Mucosa of rectum (tissue), 2 donors: ENCODE results near the gene STOM.
A peak's percentile ranks its signal among the peaks of the same experiment; 100 is the strongest.

Source experiments
- H3K27ac ChIP-seq, 2 donors: one replicate each; pipeline ENCODE4 v1.7.0; 2013; ENCODE audit warnings: inconsistent platforms in 2 of 2, low read depth in 2 of 2, low read length in 2 of 2
- H3K27me3 ChIP-seq, 2 donors: one replicate each; pipeline ENCODE4 v1.7.0; 2013; ENCODE audit warnings: low read length in 2 of 2; ENCODE audit not compliant: control insufficient read depth in 2 of 2, insufficient read depth in 2 of 2
- H3K36me3 ChIP-seq, 2 donors: one replicate each; pipeline ENCODE4 v1.7.0; 2013; ENCODE audit warnings: low read length in 2 of 2; ENCODE audit not compliant: control insufficient read depth in 2 of 2, insufficient read depth in 2 of 2
- H3K4me1 ChIP-seq, 2 donors: one replicate each; pipeline ENCODE4 v1.7.0; 2013; ENCODE audit warnings: low read length in 2 of 2, mild to moderate bottlenecking in 1 of 2; ENCODE audit not compliant: control insufficient read depth in 2 of 2, insufficient read depth in 2 of 2
- H3K4me3 ChIP-seq, 2 donors: one replicate each; pipeline ENCODE4 v1.7.0; 2013; ENCODE audit warnings: low read length in 2 of 2
- H3K9ac ChIP-seq, 2 donors: one replicate each; pipeline ENCODE4 v1.7.0; 2013; ENCODE audit warnings: low read length in 2 of 2, low read depth in 1 of 2, mild to moderate bottlenecking in 1 of 2
- H3K9me3 ChIP-seq, 2 donors: one replicate each; pipeline ENCODE4 v1.7.0; 2013; ENCODE audit warnings: low read length in 2 of 2; ENCODE audit not compliant: control insufficient read depth in 2 of 2
- donor health status: healthy.
- donor health status: Normal muscosa, but diverticular disease.

Gene STOM

DNA sequence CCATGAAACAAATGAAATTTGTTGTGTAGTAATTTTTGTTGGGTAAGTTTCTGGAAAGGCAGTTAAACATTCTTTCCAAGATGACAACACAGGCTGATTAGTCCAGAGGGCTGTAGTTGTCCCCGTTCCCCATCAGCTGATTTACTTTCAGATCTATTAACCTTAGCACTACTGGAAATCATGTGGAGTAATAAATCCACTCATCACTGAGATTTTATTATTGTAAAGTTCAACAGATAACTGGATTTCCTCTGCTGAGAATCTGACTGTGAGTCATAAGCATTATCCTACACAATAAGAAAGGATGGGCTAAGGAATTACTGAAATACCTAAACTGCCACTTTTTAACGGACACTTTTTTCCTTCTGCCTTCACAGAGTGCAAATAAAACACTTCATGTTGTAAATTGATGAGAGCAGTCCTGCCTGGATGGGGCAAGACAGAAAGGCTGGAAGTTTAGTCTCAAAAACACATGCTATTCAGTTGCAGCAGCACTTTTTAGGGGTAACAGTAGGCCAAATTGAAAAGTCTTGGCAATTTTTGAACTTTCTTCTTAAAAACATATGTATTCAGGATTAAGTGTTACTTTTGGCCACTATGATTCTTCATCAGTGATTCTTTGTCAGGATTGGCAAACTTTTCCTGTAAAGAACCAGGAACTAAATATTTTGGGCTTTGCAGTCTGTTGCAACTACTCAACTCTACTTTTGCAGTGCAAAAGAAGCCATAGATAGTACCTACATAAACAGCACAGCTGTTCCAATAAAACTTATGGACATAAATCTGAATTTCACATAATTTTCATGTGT is 7.0 kb downstream of the STOM start:
- no peaks in the 10 kb centered on the region for H3K27me3 ChIP-seq
- H3K4me1 ChIP-seq = peaks cover 20% of the 10 kb centered on the region in 2 donors
- H3K4me3 ChIP-seq = no peak overlapping the region
- no peak overlapping the region for H3K9ac ChIP-seq
- no peaks in the 10 kb centered on the region for H3K36me3 ChIP-seq
- no peaks in the 10 kb centered on the region for H3K9me3 ChIP-seq
- peak overlapping the region; percentile 70 to 71 for H3K27ac ChIP-seq

DNA sequence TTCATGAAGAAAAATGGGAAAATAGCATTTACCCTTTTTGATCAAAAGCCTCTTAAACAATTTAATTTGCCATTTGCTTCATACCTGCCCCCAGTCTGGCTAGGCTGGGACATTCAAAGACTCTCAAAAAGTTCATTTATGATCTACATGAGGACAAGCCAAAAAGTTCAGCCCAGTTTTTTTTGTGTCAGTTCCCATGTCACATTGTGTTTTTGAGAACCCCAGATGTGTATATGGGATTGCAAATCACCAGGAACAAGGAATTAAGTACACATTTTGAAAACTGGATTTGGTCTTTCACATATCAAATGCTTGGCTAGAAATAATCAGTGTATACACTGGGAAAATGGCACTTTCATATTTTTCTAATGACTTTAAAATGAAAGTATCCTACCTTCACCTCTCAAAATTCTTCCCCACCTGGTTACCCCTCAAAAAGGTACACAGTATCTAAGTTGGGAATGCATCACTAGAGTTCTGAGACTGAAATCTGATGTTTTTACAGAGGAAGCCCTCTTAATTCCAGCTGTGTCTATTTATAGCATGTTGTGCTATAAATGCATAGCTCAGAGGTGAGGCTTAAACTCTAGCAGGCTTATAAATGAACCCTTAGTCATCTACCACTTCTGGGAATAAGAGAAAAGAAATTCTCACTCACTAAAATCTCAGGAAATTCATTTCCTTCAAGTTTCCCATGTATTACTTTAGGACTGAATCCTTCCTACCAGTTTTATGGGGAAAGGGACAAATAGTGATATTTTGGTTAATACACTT is 9.3 kb downstream of the STOM start:
- H3K27me3 ChIP-seq = no peaks in the 10 kb centered on the region
- no peak overlapping the region for H3K9ac ChIP-seq
- H3K36me3 ChIP-seq = no peaks in the 10 kb centered on the region
- H3K4me1 ChIP-seq = peaks cover 13 to 24% of the 10 kb centered on the region in 2 donors
- H3K27ac ChIP-seq = peak overlapping the region; percentile 19 to 53
- H3K9me3 ChIP-seq = no peaks in the 10 kb centered on the region
- no peak overlapping the region for H3K4me3 ChIP-seq

DNA sequence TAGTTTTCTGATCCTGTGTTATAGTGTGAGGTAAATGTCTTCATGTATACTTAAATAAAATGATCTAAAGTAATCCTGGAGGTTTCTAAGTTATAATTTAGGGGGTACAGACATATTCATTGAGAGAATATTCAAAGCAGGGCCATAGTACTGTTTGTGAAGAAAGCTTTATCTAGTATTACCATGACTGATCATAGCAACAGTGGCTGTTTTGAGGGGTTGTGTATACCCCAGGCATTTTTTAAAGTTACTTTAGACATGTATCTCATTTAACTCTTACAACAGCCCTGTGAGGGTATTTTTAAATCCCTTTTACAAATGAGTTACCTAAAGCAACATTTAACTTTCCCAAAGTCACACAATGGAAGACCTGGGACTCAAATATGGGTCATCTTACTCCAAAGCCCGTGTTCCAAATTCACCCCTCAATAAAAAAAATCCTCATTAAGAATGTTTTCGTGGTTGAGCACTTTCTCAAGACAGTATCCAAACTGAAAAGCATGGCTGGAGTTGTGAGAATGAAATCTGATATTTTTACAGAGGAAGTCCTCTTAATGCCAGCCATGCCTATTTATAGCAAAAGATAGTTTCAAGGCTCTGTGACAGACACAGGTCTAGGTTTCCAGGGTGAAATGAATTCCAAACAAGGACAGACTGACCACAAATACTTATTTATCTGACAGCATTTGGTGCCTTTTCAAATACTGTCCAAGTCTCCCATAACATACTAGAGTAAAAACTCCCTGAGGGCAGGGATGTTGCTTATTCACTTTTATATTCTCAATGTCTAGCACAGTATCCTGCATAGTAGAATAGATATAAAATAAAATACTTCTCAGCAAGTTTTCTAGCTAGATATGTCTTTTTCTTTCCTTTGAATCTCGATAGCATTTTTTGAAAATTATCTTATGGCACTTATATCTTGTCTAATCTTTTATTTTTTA is 10.4 kb downstream of the STOM start:
- Histone ChIP-seq H3K9me3 (no peaks in the 10 kb centered on the region), H3K27ac (peak overlapping the region; percentile 10 to 50), H3K4me3 (no peak overlapping the region), H3K9ac (no peak overlapping the region), H3K36me3 (no peaks in the 10 kb centered on the region), H3K27me3 (no peaks in the 10 kb centered on the region), H3K4me1 (peaks cover 16 to 24% of the 10 kb centered on the region in 2 donors)

DNA sequence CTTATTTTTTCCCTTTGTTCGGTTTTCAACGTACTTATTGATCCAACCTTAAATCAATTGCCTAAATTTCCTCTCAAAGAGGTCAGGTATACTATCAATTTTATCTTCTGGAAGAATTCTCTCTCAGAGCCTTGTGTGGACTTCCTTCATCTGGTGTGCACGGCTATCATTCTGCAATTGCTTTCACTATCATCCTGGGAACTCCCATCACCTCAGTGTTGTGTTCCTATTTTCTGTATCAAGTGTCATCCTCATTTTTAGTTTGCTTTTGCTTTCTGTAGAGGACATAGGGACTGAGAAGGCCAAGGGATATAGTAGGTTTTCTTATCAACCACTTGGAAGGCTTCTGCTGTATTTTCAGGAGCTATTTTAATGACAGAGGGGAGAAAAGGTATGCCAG is 11.3 kb downstream of the STOM start:
- no peaks in the 10 kb centered on the region for H3K27me3 ChIP-seq
- H3K9me3 ChIP-seq = no peaks in the 10 kb centered on the region
- H3K4me1 ChIP-seq = peaks cover 16 to 23% of the 10 kb centered on the region in 2 donors
- H3K4me3 ChIP-seq = no peak overlapping the region
- peak overlapping the region; percentile 10 to 50 for H3K27ac ChIP-seq
- H3K36me3 ChIP-seq = peaks cover 0 to 2% of the 10 kb centered on the region in 2 donors
- H3K9ac ChIP-seq = no peak overlapping the region

DNA sequence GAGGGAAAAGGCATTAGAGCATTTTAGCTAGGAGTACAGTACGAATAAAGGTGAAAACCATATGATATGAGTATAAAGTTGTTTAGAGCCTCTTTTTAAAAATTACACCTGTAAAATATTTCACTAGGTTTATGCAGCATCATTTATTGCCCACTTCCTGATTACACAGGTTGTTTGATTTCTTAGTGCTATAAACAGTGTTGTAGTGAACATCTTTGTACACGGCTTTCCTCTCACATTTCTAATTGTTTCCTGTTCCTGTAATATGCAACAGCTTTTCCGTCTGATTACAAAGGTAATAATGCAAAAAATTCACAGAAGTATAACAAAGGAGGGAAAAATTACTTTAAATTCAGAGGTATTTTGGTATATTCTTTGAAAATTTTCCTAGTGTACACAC is 13.0 kb downstream of the STOM start:
- Histone ChIP-seq H3K9me3 (no peaks in the 10 kb centered on the region), H3K9ac (no peak overlapping the region), H3K27ac (peak overlapping the region in 1 of 2 donors; percentile 60), H3K4me3 (peak overlapping the region in 1 of 2 donors; percentile 23), H3K27me3 (no peaks in the 10 kb centered on the region), H3K36me3 (peaks cover 0 to 3% of the 10 kb centered on the region in 2 donors), H3K4me1 (peaks cover 5 to 18% of the 10 kb centered on the region in 2 donors)

DNA sequence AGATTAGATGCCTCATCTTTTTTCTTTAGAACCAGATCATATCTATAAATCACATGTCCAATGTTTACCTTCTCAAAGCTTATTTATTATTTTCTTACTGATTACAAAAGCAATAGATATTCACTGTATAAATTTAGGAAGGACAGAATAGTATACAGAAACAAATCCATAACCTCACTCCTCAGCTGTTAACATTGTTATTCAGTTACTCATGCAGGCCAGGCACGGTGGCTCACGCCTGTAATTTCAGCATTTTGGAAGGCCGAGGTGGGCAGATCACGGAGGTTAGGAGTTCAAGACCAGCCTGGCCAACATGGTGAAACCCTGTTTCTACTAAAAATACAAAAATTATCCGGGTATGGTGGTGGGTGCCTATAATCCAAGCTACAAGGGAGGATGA is 15.3 kb downstream of the STOM start:
- Histone ChIP-seq H3K27ac (peak overlapping the region in 1 of 2 donors; percentile 20), H3K36me3 (peaks cover 0 to 3% of the 10 kb centered on the region in 2 donors), H3K9me3 (no peaks in the 10 kb centered on the region), H3K4me1 (peaks cover 8 to 24% of the 10 kb centered on the region in 2 donors), H3K27me3 (no peaks in the 10 kb centered on the region), H3K9ac (no peak overlapping the region), H3K4me3 (no peak overlapping the region)

DNA sequence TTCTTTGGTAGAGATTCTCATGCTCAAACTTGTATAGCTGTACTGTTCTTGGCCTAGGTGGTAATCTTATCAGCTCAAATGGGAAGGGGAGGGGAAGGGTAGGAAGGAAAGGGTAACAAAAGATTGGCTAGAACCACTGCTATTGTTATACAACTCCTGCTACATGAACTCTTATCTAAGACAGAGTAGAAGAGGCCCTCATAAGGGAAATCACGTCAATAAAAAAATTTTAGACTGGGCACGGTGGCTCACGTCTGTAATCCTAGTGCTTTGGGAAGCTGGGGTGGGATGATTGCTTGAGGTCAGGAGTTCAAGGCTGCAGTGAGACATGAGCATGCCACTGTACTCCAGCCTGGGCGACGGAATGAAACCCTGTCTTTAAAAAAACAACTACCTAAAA is 15.9 kb downstream of the STOM start:
- Histone ChIP-seq H3K4me1 (peaks cover 8 to 24% of the 10 kb centered on the region in 2 donors), H3K27ac (peak overlapping the region; percentile 11 to 54), H3K36me3 (peaks cover 0 to 3% of the 10 kb centered on the region in 2 donors), H3K9ac (no peak overlapping the region), H3K27me3 (no peaks in the 10 kb centered on the region), H3K9me3 (no peaks in the 10 kb centered on the region), H3K4me3 (no peak overlapping the region)

DNA sequence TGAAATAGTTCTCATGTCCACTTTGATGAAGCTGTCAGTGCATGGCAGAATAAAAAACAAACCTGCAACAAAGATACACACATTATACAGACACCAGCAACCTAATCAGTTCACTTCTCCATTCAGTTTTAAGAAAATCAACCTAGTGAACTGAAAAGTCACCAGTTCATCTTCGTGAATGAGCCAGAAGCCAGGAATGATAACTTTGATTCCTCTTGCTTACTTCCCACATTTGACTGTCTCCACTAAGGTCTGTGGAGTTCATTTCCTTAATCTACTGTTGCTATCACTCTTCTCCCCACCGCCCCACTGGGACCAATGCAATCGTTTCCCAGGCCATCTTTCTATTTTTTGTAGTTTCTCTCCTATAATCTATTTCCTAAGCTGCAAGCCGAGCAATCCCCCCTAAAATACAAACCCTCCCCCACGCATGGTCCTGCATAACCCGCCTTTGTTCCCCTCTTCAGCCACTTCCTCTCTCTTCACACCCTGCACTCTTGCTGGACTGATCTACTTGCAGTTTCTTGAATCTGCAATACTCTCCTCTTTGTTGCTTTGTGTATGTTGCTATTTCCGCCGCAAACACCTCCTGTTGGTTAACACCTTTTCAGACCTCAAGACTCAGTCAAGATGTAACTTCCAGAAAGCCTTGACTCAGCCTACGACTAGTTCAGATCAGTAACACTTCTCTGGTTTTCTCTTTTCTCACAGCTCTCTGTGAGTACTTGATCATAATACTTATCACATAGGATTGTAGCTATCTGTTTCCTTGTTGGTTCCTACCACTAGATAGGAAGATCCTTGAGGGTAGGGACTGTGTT is 16.6 kb downstream of the STOM start:
- Histone ChIP-seq H3K9me3 (no peaks in the 10 kb centered on the region), H3K27ac (peak overlapping the region; percentile 11 to 54), H3K4me1 (peaks cover 8 to 24% of the 10 kb centered on the region in 2 donors), H3K27me3 (no peaks in the 10 kb centered on the region), H3K36me3 (peaks cover 0 to 6% of the 10 kb centered on the region in 2 donors), H3K9ac (no peak overlapping the region), H3K4me3 (no peak overlapping the region)

DNA sequence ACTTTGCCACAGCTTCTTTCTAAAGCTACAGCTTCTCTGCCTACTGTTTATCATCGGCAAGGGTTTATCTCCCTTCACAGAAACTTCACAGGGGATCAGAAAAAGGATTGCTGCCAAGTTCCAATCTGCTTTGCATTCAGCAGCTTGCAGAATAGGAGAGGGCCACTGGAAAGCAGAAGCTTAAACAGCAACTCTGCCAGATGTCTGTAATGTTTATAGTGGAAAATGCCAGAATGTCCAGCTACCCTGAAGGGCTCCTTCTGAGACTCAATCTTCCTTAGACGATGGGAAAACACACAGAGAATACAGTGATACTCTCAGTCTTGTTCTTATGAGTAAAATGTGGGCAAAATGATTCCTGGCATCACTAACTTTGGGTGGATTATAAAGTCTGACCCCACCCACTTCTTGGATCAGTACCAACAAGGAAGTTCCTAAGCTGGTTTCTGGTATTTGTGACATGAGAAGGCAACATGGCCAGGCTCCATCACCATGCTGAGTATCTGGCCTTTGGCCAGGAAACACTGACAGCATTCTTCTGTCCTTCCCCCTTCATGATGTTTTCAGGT is 19.0 kb downstream of the STOM start:
- H3K9ac ChIP-seq = no peak overlapping the region
- no peaks in the 10 kb centered on the region for H3K9me3 ChIP-seq
- H3K27ac ChIP-seq = peak overlapping the region; percentile 35 to 39
- H3K27me3 ChIP-seq = no peaks in the 10 kb centered on the region
- peaks cover 10 to 16% of the 10 kb centered on the region in 2 donors for H3K4me1 ChIP-seq
- H3K4me3 ChIP-seq = peak overlapping the region in 1 of 2 donors; percentile 23
- H3K36me3 ChIP-seq = peaks cover 0 to 12% of the 10 kb centered on the region in 2 donors
